Heart right ventricle (tissue), 16 donors: ENCODE measurements around the gene SLC22A1. TPM values are rescaled to one million over a fixed set of nuclear protein-coding genes. Genes with fewer than 3 reads are reported as not detected.
"Not testable (repeated sequence)": the region's sequence is repeated elsewhere in the genome, so short reads cannot be mapped to it uniquely, and the experiment has no call there.

Experiments
- ATAC-seq, 8 donors: fragments of 200-7000 bp; cut with Tn5 transposase; one replicate each; pipeline ENCODE4 v1.9.1; 2020; ENCODE audit warnings: mild to moderate bottlenecking in 8 of 8, moderate library complexity in 8 of 8, moderate number of reproducible peaks in 1 of 8
- DNase-seq, 2 donors: peaks; one replicate each; pipeline ENCODE4 v3.0.0-alpha.2; 2020
- H3K27ac ChIP-seq, 10 donors: fragments of 200-600 bp; sonication (generic) in 2 of 10; one replicate each; pipeline versions ENCODE4 v1.5.0 to v1.8.0; 2020 to 2022; ENCODE audit warnings: mild to moderate bottlenecking in 3 of 10
- H3K27me3 ChIP-seq, 7 donors: fragments of 200-600 bp; one replicate each; pipeline ENCODE4 v1.8.0; 2021 to 2022; ENCODE audit warnings: mild to moderate bottlenecking in 2 of 7
- H3K36me3 ChIP-seq, 9 donors: fragments of 200-600 bp; sonication (generic) in 1 of 9; one replicate each; pipeline versions ENCODE4 v1.5.0 to v1.8.0; 2020 to 2022; ENCODE audit warnings: mild to moderate bottlenecking in 2 of 9
- H3K4me1 ChIP-seq, 9 donors: fragments of 200-600 bp; sonication (generic) in 1 of 9; one replicate each; pipeline versions ENCODE4 v1.5.0 to v1.8.0; 2020 to 2022; ENCODE audit warnings: mild to moderate bottlenecking in 4 of 9
- H3K4me3 ChIP-seq, 10 donors: fragments of 200-600 bp; sonication (generic) in 2 of 10; one replicate each; pipeline versions ENCODE4 v1.5.0 to v1.8.0; 2020 to 2022; ENCODE audit warnings: mild to moderate bottlenecking in 7 of 10, moderate library complexity in 2 of 10
- H3K9me3 ChIP-seq, 11 donors: fragments of 200-600 bp in 10 of 11; sonication (generic) in 2 of 11; one replicate each; pipeline versions ENCODE4 v1.5.0 to v1.8.0; 2013 to 2022; ENCODE audit warnings: mild to moderate bottlenecking in 2 of 11, control low read depth in 1 of 11, moderate library complexity in 1 of 11
- CTCF ChIP-seq, 9 donors: fragments of 200-600 bp; sonication (generic) in 2 of 9; IDR thresholded peaks; one replicate each; pipeline versions ENCODE4 v1.5.0 to v1.8.0; 2021 to 2022; ENCODE audit warnings: antibody characterized with exemption in 9 of 9, mild to moderate bottlenecking in 5 of 9, moderate library complexity in 1 of 9
- WGBS, 2 donors: extraction: QIAGEN DNeasy Blood & Tissue Kit; methylation state at CpG; one replicate each; pipeline ENCODE4 v1.1.7; 2013; ENCODE audit warnings: inconsistent platforms in 1 of 2; 5-methylcytosine and 5-hydroxymethylcytosine counted together
- intact Hi-C, 10 donors: fragments of 100-400 bp; cut with DNase I; formaldehyde crosslinking; loops; one replicate each; pipeline versions ENCODE4 v1.11.1 to v1.14.2; 2022
- polyA plus RNA-seq, 2 donors: library from polyadenylated mRNA; stranded (reverse); fragments of 200-250 nt; gene quantifications; one replicate each; pipeline ENCODE4 v1.2.3, GENCODE V29; 2013
- total RNA-seq, 10 donors: library from RNA; stranded (reverse); fragmentation: NEBNext Ultra II Directional in 3 of 10; extraction: Animal tissue kit (Norgen Biotek cat#: 25700) in 3 of 10; gene quantifications; one replicate each; pipeline versions ENCODE4 v1.2.1 to v1.2.4, GENCODE V29; 2021 to 2023
- donor health status: Arrhythmogenic right ventricular cardiomyopathy.
- donor health status: ischemic (EF 13 %, LVEDD 7.1; RV severe dilation, severe dysfunction).
- donor health status: healthy with polysubstance abuse.
- donor health status: DM: no; HTN: yes; CAD: no.
- donor health status: DM: no; HTN: no; CAD: no.
- donor health status: ischemic (EF 25% LVEDD 6.9; RV normal size, moderate dysfunction).
- donor health status: ischemic (EF 25% LVEDD 5.7; RV mildly dilated, moderate dysfunction).
- donor health status: healthy.
- donor health status: DM: yes; HTN: yes; CAD: no.
- donor health status: Ischemic cardiomyopathy.
- donor health status: ischemic (EF 35%, LVEDD 5.7; RV mildly dilated, moderate dysfunction).
- donor health status: nonischemic (EF 11% LVEDD 7.7; RV severe dilation, severe dysfunction).
- donor health status: DM: yes; HTN: yes; CAD: no.
- donor health status: PGD.
- donor health status: ischemic (EF 29% LVEDD 5.4; RV normal size, mild dysfunction).
- donor health status: nonischemic (EF 23%, LVEDD 6.1; RV moderate dilation, normal function).

SLC22A1 gene
- total and polyA plus RNA-seq, 12 donors = 0.10 to 1.4 (median 0.39) TPM; not detected in 3

- peak in 1 of 8 donors; percentile 27 for ATAC-seq
- no peak overlapping the region for H3K27ac ChIP-seq
Observed at GRCh38 chr6:160088784-160089533, 32.7 kb upstream of the SLC22A1 start.

GRCh38 chr6:160089534-160089897, 32.1 kb upstream of the SLC22A1 start:
- no peak overlapping the region for H3K27ac ChIP-seq
- no peaks in the 10 kb centered on the region for H3K4me1 ChIP-seq
- intact Hi-C loops = loop anchor here in 5 of 10 donors (5.0 kb wide), 1 partner anchor 368 kb away; no protein-coding TSS in a partner anchor
- peaks cover 0 to 100% (median 66%) of the 10 kb centered on the region in 9 donors for H3K36me3 ChIP-seq
- ATAC-seq (no peak), DNase-seq (no peak)
- H3K4me3 ChIP-seq = no peak overlapping the region
- H3K9me3 ChIP-seq = no peaks in the 10 kb centered on the region
- no peaks in the 10 kb centered on the region for H3K27me3 ChIP-seq
- TF ChIP-seq CTCF (IDR thresholded peaks at IDR 0.05) = no peak
- WGBS, 2 donors = 96 to 98% methylated on average over 7 of the region's 7 CpGs

More at GRCh38 chr6:160088784-160089533, 32.7 kb upstream of the SLC22A1 start:
- 88 to 90% methylated on average over 21 of the region's 21 CpGs for WGBS, 2 donors
- H3K36me3 ChIP-seq = peaks cover 0 to 100% (median 65%) of the 10 kb centered on the region in 9 donors
- DNase-seq = no peak
- H3K27me3 ChIP-seq = no peaks in the 10 kb centered on the region
- no peaks in the 10 kb centered on the region for H3K4me1 ChIP-seq
- no peak overlapping the region for H3K4me3 ChIP-seq
- H3K9me3 ChIP-seq = no peaks in the 10 kb centered on the region
- TF ChIP-seq CTCF (IDR thresholded peaks at IDR 0.05) = no peak
- intact Hi-C loops = loop anchor here in 6 of 10 donors (1.0 to 5.0 kb wide), 2 partner anchors 367 to 368 kb away; no protein-coding TSS in a partner anchor

- H3K9me3 ChIP-seq, H3K4me1 ChIP-seq, H3K27me3 ChIP-seq, ATAC-seq, intact Hi-C loops, H3K4me3 ChIP-seq, DNase-seq, H3K27ac ChIP-seq: not testable (repeated sequence)
- H3K36me3 ChIP-seq = peaks cover 0 to 100% (median 62%) of the 10 kb centered on the region in 9 donors
- WGBS, 2 donors = 96% methylated on average over 26 to 32 of the region's 32 CpGs
Observed at GRCh38 chr6:160090442-160091239, 31.0 kb upstream of the SLC22A1 start.

GRCh38 chr6:160092176-160092575, 29.4 kb upstream of the SLC22A1 start:
- H3K27ac ChIP-seq, H3K27me3 ChIP-seq, H3K4me3 ChIP-seq, H3K4me1 ChIP-seq, ATAC-seq, H3K9me3 ChIP-seq, DNase-seq, intact Hi-C loops: not testable (repeated sequence)
- peaks cover 0 to 100% (median 54%) of the 10 kb centered on the region in 9 donors for H3K36me3 ChIP-seq
- WGBS, 2 donors = 93 to 97% methylated on average over 6 of the region's 6 CpGs

- Histone ChIP-seq H3K9me3 (no peaks in the 10 kb centered on the region), H3K27me3 (no peaks in the 10 kb centered on the region), H3K27ac (no peak overlapping the region), H3K4me3 (no peak overlapping the region), H3K36me3 (peaks cover 0 to 100% (median 56%) of the 10 kb centered on the region in 9 donors), H3K4me1 (no peaks in the 10 kb centered on the region)
- intact Hi-C loops = no loop called here
- 83% methylated on average over 10 of the region's 10 CpGs for WGBS, 2 donors
- ATAC-seq = peak in 1 of 8 donors; percentile 27
- TF ChIP-seq CTCF (IDR thresholded peaks at IDR 0.05) = no peak
- DNase-seq = no peak
Observed at GRCh38 chr6:160092602-160093001, 29.0 kb upstream of the SLC22A1 start.
